Stimulated activated effector memory CD8-positive, alpha-beta T cell treated with anti-CD3 and anti-CD28 coated beads, Interleukin-12 subunit alpha, Interleukin-12 subunit beta, amount 100 ng/mL, for 72 hours (primary cell): ENCODE results near the gene SERPINB7.

Source experiments
- ATAC-seq: fragments of 150-1000 bp; cut with Tn5 transposase; 2 replicates; pipeline ENCODE4 v1.10.0; 2021
- DNase-seq, 2 donors: peaks; one replicate each; pipeline ENCODE4 v3.0.0; 2021 to 2022; ENCODE audit warnings: low spot score in 2 of 2
- H3K27ac Mint-ChIP-seq: one replicate; pipeline ENCODE4 v1.8.0; 2022; ENCODE audit warnings: mild to moderate bottlenecking, mixed read lengths
- H3K36me3 Mint-ChIP-seq: one replicate; pipeline ENCODE4 v1.8.0; 2022; ENCODE audit warnings: mild to moderate bottlenecking, mixed read lengths
- H3K4me1 Mint-ChIP-seq: one replicate; pipeline ENCODE4 v1.8.0; 2022; ENCODE audit warnings: mixed read lengths
- H3K4me3 Mint-ChIP-seq: one replicate; pipeline ENCODE4 v1.8.0; 2022; ENCODE audit warnings: mild to moderate bottlenecking, mixed read lengths
- H3K9me3 Mint-ChIP-seq: one replicate; pipeline ENCODE4 v1.8.0; 2022; ENCODE audit warnings: mixed read lengths

SERPINB7 gene

GRCh38 chr18:63765837-63766236, 9.4 kb upstream of the SERPINB7 start:
- Mint-ChIP-seq H3K9me3 (peaks cover 3% of the 10 kb centered on the region), H3K27ac (no peak overlapping the region), H3K4me1 (no peaks in the 10 kb centered on the region), H3K4me3 (no peak overlapping the region), H3K36me3 (no peaks in the 10 kb centered on the region)
- no peak for DNase-seq
- ATAC-seq: no peak

GRCh38 chr18:63773551-63773950, 1.7 kb upstream of the SERPINB7 start:
- Mint-ChIP-seq H3K4me3 (no peak overlapping the region), H3K27ac (no peak overlapping the region), H3K36me3 (no peaks in the 10 kb centered on the region), H3K9me3 (no peaks in the 10 kb centered on the region), H3K4me1 (no peaks in the 10 kb centered on the region)
- DNase-seq: no peak
- no peak for ATAC-seq

GRCh38 chr18:63774511-63774910, 707 bp upstream of the SERPINB7 start:
- H3K9me3 Mint-ChIP-seq: no peaks in the 10 kb centered on the region
- H3K36me3 Mint-ChIP-seq: no peaks in the 10 kb centered on the region
- no peaks in the 10 kb centered on the region for H3K4me1 Mint-ChIP-seq
- DNase-seq: no peak
- H3K27ac Mint-ChIP-seq: no peak overlapping the region
- H3K4me3 Mint-ChIP-seq: no peak overlapping the region
- no peak for ATAC-seq

- no peaks in the 10 kb centered on the region for H3K9me3 Mint-ChIP-seq
These were observed 4.2 kb downstream of the SERPINB7 start for GRCh38 chr18:63779386-63779785.

GRCh38 chr18:63783394-63783793, 8.2 kb downstream of the SERPINB7 start:
- Mint-ChIP-seq H3K4me1 (peaks cover under 1% of the 10 kb centered on the region), H3K4me3 (no peak overlapping the region), H3K27ac (no peak overlapping the region), H3K9me3 (no peaks in the 10 kb centered on the region), H3K36me3 (no peaks in the 10 kb centered on the region)
- peak; percentile 28 for ATAC-seq
- no peak for DNase-seq

More at GRCh38 chr18:63779386-63779785, 4.2 kb downstream of the SERPINB7 start:
- Mint-ChIP-seq H3K4me3 (no peak overlapping the region), H3K4me1 (no peaks in the 10 kb centered on the region), H3K27ac (no peak overlapping the region), H3K36me3 (no peaks in the 10 kb centered on the region)
- ATAC-seq (no peak), DNase-seq (no peak)

GRCh38 chr18:63784787-63785452, 9.7 kb downstream of the SERPINB7 start:
- no peak overlapping the region for H3K4me3 Mint-ChIP-seq
- peaks cover 10% of the 10 kb centered on the region for H3K4me1 Mint-ChIP-seq
- no peaks in the 10 kb centered on the region for H3K36me3 Mint-ChIP-seq
- no peak overlapping the region for H3K27ac Mint-ChIP-seq
- DNase-seq (no peak), ATAC-seq (no peak)
- no peaks in the 10 kb centered on the region for H3K9me3 Mint-ChIP-seq

- Mint-ChIP-seq H3K36me3 (no peaks in the 10 kb centered on the region), H3K27ac (no peak overlapping the region), H3K4me1 (peaks cover 10% of the 10 kb centered on the region), H3K4me3 (no peak overlapping the region), H3K9me3 (no peaks in the 10 kb centered on the region)
- no peak for ATAC-seq
- no peak for DNase-seq
These were observed 12.5 kb downstream of the SERPINB7 start for GRCh38 chr18:63787673-63788072.

GRCh38 chr18:63788447-63789096, 13.4 kb downstream of the SERPINB7 start:
- no peaks in the 10 kb centered on the region for H3K9me3 Mint-ChIP-seq
- no peak overlapping the region for H3K4me3 Mint-ChIP-seq
- H3K36me3 Mint-ChIP-seq: no peaks in the 10 kb centered on the region
- DNase-seq (peak; percentile 5 to 55), ATAC-seq (peak; percentile 100)
- H3K4me1 Mint-ChIP-seq: peaks cover 10% of the 10 kb centered on the region
- no peak overlapping the region for H3K27ac Mint-ChIP-seq

GRCh38 chr18:63789327-63789726, 14.1 kb downstream of the SERPINB7 start:
- no peak overlapping the region for H3K27ac Mint-ChIP-seq
- no peaks in the 10 kb centered on the region for H3K36me3 Mint-ChIP-seq
- H3K9me3 Mint-ChIP-seq: no peaks in the 10 kb centered on the region
- no peak for ATAC-seq
- no peak for DNase-seq
- no peak overlapping the region for H3K4me3 Mint-ChIP-seq
- peaks cover 10% of the 10 kb centered on the region for H3K4me1 Mint-ChIP-seq

- no peaks in the 10 kb centered on the region for H3K36me3 Mint-ChIP-seq
- H3K27ac Mint-ChIP-seq: no peak overlapping the region
- H3K4me3 Mint-ChIP-seq: no peak overlapping the region
- DNase-seq: no peak
- no peaks in the 10 kb centered on the region for H3K4me1 Mint-ChIP-seq
- no peaks in the 10 kb centered on the region for H3K9me3 Mint-ChIP-seq
- no peak for ATAC-seq
These were observed 20.4 kb downstream of the SERPINB7 start for GRCh38 chr18:63795606-63796005.

- Mint-ChIP-seq H3K4me3 (no peak overlapping the region), H3K36me3 (no peaks in the 10 kb centered on the region), H3K9me3 (no peaks in the 10 kb centered on the region), H3K27ac (no peak overlapping the region), H3K4me1 (no peaks in the 10 kb centered on the region)
- ATAC-seq: no peak
- no peak for DNase-seq
These were observed 24.0 kb downstream of the SERPINB7 start for GRCh38 chr18:63799189-63799588.

GRCh38 chr18:63801343-63801742, 26.1 kb downstream of the SERPINB7 start:
- H3K4me1 Mint-ChIP-seq: no peaks in the 10 kb centered on the region
- no peak for ATAC-seq
- H3K9me3 Mint-ChIP-seq: no peaks in the 10 kb centered on the region
- no peak overlapping the region for H3K27ac Mint-ChIP-seq
- no peak overlapping the region for H3K4me3 Mint-ChIP-seq
- no peaks in the 10 kb centered on the region for H3K36me3 Mint-ChIP-seq
- no peak for DNase-seq

GRCh38 chr18:63808125-63808524, 32.9 kb downstream of the SERPINB7 start:
- Mint-ChIP-seq H3K9me3 (no peaks in the 10 kb centered on the region), H3K4me3 (no peak overlapping the region), H3K36me3 (no peaks in the 10 kb centered on the region), H3K4me1 (no peaks in the 10 kb centered on the region), H3K27ac (no peak overlapping the region)
- DNase-seq (no peak), ATAC-seq (no peak)

- no peak for DNase-seq
These were observed 42.3 kb downstream of the SERPINB7 start for GRCh38 chr18:63817441-63818051.

GRCh38 chr18:63818212-63818611, 43.0 kb downstream of the SERPINB7 start:
- Mint-ChIP-seq H3K36me3 (no peaks in the 10 kb centered on the region), H3K9me3 (peaks cover 16% of the 10 kb centered on the region), H3K27ac (no peak overlapping the region), H3K4me1 (no peaks in the 10 kb centered on the region), H3K4me3 (no peak overlapping the region)
- ATAC-seq (peak; percentile 16), DNase-seq (no peak)

More at GRCh38 chr18:63817441-63818051, 42.3 kb downstream of the SERPINB7 start:
- Mint-ChIP-seq H3K36me3 (no peaks in the 10 kb centered on the region), H3K4me3 (no peak overlapping the region), H3K9me3 (peaks cover 16% of the 10 kb centered on the region), H3K27ac (no peak overlapping the region), H3K4me1 (no peaks in the 10 kb centered on the region)
- no peak for ATAC-seq

- no peaks in the 10 kb centered on the region for H3K4me1 Mint-ChIP-seq
- H3K36me3 Mint-ChIP-seq: no peaks in the 10 kb centered on the region
- no peak overlapping the region for H3K4me3 Mint-ChIP-seq
- H3K9me3 Mint-ChIP-seq: peaks cover 16% of the 10 kb centered on the region
- DNase-seq (no peak), ATAC-seq (no peak)
- no peak overlapping the region for H3K27ac Mint-ChIP-seq
These were observed 44.6 kb downstream of the SERPINB7 start for GRCh38 chr18:63819786-63820185.
